ENCODE data around the gene PFKP.

- TF ChIP-seq EZH2phosphoT487 (IDR thresholded peaks at IDR 0.05; ENCODE audit: low read depth) = no peak
- TF ChIP-seq, protein P1, sequence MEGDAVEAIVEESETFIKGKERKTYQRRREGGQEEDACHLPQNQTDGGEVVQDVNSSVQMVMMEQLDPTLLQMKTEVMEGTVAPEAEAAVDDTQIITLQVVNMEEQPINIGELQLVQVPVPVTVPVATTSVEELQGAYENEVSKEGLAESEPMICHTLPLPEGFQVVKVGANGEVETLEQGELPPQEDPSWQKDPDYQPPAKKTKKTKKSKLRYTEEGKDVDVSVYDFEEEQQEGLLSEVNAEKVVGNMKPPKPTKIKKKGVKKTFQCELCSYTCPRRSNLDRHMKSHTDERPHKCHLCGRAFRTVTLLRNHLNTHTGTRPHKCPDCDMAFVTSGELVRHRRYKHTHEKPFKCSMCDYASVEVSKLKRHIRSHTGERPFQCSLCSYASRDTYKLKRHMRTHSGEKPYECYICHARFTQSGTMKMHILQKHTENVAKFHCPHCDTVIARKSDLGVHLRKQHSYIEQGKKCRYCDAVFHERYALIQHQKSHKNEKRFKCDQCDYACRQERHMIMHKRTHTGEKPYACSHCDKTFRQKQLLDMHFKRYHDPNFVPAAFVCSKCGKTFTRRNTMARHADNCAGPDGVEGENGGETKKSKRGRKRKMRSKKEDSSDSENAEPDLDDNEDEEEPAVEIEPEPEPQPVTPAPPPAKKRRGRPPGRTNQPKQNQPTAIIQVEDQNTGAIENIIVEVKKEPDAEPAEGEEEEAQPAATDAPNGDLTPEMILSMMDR (IDR thresholded peaks at IDR 0.05; ENCODE audit: low read depth, low read length) = no peak
Measured at GRCh38 chr10:3132036-3133025, 65.0 kb downstream of the PFKP start.

Measured in OCI-LY3 (cell line).